ENCODE data around the gene TKTL1.
A peak's percentile ranks its signal among the peaks of the same experiment; 100 is the strongest.

Gene TKTL1

GRCh38 chrX:154363706-154364439 is 68.3 kb downstream of the TKTL1 start:
- no peak for DNase-seq

GRCh38 chrX:154365052-154365600 is 69.5 kb downstream of the TKTL1 start:
- no peak for DNase-seq

- no peak for DNase-seq
Observed at GRCh38 chrX:154365997-154366665, 70.5 kb downstream of the TKTL1 start.

GRCh38 chrX:154366666-154367055 is 71.1 kb downstream of the TKTL1 start:
- DNase-seq = peak in 9 of 14 donors; percentile 15 to 58 (median 37)

GRCh38 chrX:154367474-154368308 is 72.1 kb downstream of the TKTL1 start:
- no peak for DNase-seq

GRCh38 chrX:154368630-154369448 is 73.2 kb downstream of the TKTL1 start:
- DNase-seq = peak in 2 of 14 donors; percentile 21 to 48

- peak in 6 of 14 donors; percentile 28 to 66 (median 32) for DNase-seq
Observed at GRCh38 chrX:154369449-154370299, 74.1 kb downstream of the TKTL1 start.

- no peak for DNase-seq
Observed at GRCh38 chrX:154370300-154371016, 74.9 kb downstream of the TKTL1 start.

- peak; percentile 13 to 87 (median 70) for DNase-seq
Observed at GRCh38 chrX:154371017-154371788, 75.6 kb downstream of the TKTL1 start.

GRCh38 chrX:154371789-154372300 is 76.2 kb downstream of the TKTL1 start:
- no peak for DNase-seq

GRCh38 chrX:154372612-154373022 is 77.0 kb downstream of the TKTL1 start:
- no peak for DNase-seq

- DNase-seq = peak in 8 of 14 donors; percentile 17 to 64 (median 56)
Observed at GRCh38 chrX:154373340-154374306, 78.0 kb downstream of the TKTL1 start.

- no peak for DNase-seq
Observed at GRCh38 chrX:154374313-154375155, 78.9 kb downstream of the TKTL1 start, which contains the start of gene FLNA. TSS of gene FLNA (minus strand) at chrX:154374634. CDS start at chrX:154371245, 3,389 bp downstream.

- no peak for DNase-seq
Observed at GRCh38 chrX:154375156-154375504, 79.5 kb downstream of the TKTL1 start.

GRCh38 chrX:154376774-154377173 is 81.2 kb downstream of the TKTL1 start:
- DNase-seq = no peak

GRCh38 chrX:154378059-154378798 is 82.6 kb downstream of the TKTL1 start:
- DNase-seq = peak in 7 of 14 donors; percentile 18 to 72 (median 52)

All from C1 segment of cervical spinal cord (tissue), 14 donors.